GM13977 (cell line): Measurements from ENCODE around the gene FGD1.
"Not testable (repeated sequence)": the region's sequence is repeated elsewhere in the genome, so short reads cannot be mapped to it uniquely, and the experiment has no call there.

Experiments
- DNase-seq: peaks from one replicate; pipeline ENCODE4 v3.0.0; 2012; ENCODE audit warnings: low spot score
- in situ Hi-C: fragments of 300-500 bp; cut with MboI; formaldehyde crosslinking; loops from one replicate; pipeline ENCODE4 v1.12.0; 2022; ENCODE audit warnings: low sequenced_read_pairs, low pct_unique_long_range_greater_than_20kb, mixed read lengths, inconsistent platforms; ENCODE audit not compliant: unreplicated experiment
- TF ChIP-seq, protein P1 (sequence below): IDR thresholded peaks from 2 replicates; pipeline ENCODE4 v1.5.1; 2012; ENCODE audit warnings: mild to moderate bottlenecking, control low read depth; ENCODE audit not compliant: insufficient read depth; ENCODE audit errors: extremely low read depth, missing control alignments

The FGD1 gene

DNA sequence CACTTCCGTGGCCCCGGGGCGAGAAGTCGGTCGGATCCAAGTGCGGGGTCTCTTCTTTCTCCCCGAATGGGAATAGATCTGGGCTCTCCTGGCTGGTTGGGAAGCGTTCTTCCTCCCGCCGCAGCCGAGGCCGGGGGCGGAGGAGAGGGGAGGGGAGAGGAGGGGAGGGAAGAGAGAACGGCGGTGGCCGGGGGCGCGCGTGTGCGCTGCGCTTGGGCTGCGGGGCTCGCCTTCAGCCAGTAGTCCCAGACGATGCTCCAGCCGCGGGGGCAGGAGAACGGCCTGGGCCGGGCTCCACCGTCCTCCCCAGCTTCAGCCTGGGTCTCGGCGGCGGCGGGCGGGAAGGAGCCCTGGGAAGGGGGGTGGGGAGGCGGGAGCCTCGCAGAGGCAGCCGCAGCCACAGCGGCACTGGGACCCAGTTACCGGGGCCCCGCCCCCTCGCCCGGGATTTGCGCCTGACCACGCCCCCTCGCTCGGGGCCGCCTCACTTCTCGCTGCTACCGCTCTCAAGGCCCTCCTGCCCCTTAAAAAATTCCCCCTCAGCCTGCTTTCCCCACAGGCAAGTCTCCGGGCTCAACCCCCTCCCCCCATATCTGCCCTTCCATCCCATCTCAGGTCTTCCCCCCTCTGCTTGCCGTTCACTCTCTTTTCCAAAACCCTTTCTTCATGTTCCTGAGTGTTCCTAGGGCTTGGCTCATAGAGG is at the start of gene FGD1:
TSS of gene FGD1 (minus strand) at position 421 of the 703 bp plus-strand sequence. CDS start 802 bp downstream, outside the sequence.
- in situ Hi-C loops = no loop called here
- DNase-seq = peak; percentile 71
- TF ChIP-seq, protein P1, sequence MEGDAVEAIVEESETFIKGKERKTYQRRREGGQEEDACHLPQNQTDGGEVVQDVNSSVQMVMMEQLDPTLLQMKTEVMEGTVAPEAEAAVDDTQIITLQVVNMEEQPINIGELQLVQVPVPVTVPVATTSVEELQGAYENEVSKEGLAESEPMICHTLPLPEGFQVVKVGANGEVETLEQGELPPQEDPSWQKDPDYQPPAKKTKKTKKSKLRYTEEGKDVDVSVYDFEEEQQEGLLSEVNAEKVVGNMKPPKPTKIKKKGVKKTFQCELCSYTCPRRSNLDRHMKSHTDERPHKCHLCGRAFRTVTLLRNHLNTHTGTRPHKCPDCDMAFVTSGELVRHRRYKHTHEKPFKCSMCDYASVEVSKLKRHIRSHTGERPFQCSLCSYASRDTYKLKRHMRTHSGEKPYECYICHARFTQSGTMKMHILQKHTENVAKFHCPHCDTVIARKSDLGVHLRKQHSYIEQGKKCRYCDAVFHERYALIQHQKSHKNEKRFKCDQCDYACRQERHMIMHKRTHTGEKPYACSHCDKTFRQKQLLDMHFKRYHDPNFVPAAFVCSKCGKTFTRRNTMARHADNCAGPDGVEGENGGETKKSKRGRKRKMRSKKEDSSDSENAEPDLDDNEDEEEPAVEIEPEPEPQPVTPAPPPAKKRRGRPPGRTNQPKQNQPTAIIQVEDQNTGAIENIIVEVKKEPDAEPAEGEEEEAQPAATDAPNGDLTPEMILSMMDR = no peak

GRCh38 chrX:54542239-54542638 is 46.2 kb upstream of the FGD1 start:
- DNase-seq, in situ Hi-C loops: not testable (repeated sequence)

DNA sequence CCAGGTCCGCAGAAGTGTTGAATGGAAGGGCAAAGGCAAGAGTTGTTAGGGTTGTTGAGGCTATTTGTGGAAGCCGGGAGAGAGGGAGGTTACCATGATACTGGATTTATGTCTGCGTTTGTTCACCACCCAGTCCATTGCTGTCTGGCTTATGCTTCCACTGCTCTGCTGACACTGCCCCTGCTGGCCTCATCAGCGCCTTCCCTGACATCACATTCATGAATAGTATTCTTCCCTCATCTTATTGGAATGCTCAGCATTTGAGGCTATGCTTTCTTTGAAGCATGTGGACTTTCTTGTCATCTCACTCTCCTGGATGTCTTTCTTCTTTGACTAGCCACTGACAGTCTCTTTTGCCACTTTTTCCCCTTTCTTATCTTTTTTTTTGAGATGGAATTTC is 44.3 kb upstream of the FGD1 start:
- TF ChIP-seq, protein P1 = no peak
- no peak for DNase-seq
- in situ Hi-C loops = no loop called here

DNA sequence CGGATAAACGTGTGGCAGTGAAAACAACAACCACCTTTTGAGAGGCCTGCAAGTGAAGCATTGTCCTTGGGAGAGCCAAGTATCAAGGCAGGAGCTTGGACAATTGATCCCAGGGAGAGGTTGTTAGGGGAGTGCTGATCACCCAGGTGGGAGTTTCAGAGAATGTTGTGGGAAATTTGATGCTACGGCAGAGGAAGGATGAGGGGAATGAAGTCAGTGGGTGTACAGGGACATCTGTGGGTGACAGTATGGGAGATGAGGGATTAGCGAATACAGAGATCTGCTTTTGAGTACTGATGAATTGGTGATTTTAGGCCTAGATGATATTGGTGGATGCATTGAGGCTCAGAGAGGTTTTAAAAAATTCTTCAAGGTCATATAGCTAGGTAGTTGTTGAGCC is 38.2 kb upstream of the FGD1 start:
- TF ChIP-seq, protein P1 = no peak
- no peak for DNase-seq
- in situ Hi-C loops = no loop called here

DNA sequence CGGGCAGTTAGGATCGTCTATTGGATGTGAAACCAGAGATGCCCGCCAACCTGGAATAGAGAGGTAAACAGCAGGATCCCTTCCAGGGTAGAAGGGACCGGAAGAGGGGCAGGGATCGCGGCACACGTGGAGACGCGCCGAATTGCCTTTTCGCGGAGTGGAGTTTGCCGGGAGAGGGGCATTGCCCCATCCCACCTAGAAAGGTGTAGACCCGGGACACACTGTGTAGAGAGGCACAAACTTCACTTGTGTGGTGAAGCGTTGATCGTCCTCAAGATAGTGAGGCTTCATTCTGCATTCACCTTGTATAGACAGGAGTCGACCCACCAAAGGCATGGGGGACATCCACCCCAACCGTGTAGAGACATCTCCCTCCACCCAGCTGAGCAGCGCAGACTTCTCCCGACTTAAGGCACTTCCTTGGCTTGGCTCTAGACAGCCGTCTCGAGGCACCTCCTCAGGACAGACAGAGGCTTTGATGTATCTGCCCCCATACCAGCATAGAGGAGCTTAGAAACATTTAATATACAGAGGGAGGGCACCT is 34.4 kb upstream of the FGD1 start:
- TF ChIP-seq, protein P1 = no peak
- DNase-seq = peak; percentile 24
- in situ Hi-C loops = no loop called here

DNA sequence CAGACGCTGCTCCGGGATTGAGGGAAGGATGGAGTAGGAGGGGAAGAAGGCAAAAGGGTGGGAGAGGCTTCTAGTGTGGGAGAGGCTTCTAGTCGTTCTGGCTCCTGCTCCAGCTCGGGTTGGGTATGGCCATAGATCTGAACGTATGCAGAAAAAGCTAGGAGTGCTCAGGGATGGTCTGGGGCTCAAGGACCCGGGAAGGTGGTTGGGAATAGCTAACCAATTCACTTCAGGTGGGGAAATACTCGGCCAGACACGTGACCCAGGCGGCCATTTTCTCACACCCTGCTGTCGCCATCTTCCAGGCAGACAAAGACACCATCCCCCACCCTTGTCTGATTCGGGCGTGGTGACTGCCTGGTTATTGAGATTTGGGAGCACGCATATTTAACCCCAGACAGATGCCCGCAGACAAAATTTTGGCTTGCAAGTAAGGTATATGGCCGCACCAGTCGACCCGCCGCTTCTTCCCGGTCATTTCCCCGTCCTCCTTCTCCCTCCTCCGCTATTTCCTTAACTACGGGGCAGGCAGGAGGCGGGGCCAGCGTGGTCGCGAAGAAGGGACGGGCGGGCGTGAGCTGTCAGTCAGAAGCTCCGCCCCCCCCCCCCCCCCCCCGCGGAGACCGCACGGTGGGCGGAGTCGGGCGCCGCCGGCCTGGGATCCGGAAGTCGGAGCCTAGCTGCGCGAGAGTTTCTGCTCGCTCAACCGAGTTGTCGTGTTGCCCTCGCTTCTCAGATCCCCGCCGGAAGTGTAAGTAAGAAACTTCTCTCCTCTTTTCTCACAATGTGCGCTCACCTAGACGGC is 33.7 kb upstream of the FGD1 start, which contains the start of gene GNL3L:
TSS of gene GNL3L (plus strand) at position 668 of the 805 bp plus-strand sequence. CDS start 2,348 bp downstream, outside the sequence.
- in situ Hi-C loops = no loop called here
- TF ChIP-seq, protein P1 = no peak
- peak; percentile 89 for DNase-seq
